Activated CD4-positive, CD25-positive, alpha-beta regulatory T cell treated with anti-CD3 and anti-CD28 coated beads, Interleukin-2, amount 50 U/mL, for 72 hours (primary cell): ENCODE measurements around the gene ATAD1.

Experiments used
- DNase-seq: peaks from one replicate; pipeline ENCODE4 v3.0.0; 2021

The ATAD1 gene

DNA sequence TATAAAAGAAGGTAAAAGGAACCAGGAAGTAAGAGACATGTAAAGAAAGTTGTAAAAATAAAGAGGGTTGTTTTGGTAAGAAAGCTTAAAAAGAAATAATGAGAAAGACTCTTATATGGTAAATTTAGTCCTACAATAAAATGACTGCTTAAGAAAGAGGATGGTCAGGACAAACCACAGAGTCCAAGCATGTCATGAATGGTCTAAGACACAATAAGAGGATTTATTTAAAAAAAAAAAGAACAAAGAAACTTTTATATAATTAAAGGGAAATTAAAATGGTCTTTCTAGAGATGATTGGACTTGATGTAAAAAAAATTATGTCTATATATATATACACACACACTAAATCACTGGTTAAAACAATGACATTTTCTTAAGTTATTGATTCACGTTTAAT lies 18.2 kb downstream of the ATAD1 start:
- no peak for DNase-seq

DNA sequence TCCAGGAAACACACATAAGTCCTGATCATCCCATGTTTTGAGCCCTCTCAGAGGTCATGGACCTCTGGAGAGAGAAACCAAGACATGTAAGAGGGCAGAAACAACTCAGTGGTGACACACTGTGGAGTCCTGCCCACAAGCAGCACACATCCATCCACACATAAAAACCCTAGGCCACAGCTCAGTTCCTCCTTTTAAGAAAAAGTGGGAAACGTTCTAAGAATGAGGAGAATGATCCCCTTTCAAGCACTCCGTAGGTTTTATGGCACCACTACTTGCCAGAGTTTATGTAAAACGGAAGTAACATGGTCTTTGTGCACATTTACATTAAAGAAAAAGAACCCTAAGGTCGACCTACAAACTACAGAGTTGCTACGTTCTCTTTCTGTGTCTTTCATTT lies 19.9 kb downstream of the ATAD1 start:
- DNase-seq: no peak

DNA sequence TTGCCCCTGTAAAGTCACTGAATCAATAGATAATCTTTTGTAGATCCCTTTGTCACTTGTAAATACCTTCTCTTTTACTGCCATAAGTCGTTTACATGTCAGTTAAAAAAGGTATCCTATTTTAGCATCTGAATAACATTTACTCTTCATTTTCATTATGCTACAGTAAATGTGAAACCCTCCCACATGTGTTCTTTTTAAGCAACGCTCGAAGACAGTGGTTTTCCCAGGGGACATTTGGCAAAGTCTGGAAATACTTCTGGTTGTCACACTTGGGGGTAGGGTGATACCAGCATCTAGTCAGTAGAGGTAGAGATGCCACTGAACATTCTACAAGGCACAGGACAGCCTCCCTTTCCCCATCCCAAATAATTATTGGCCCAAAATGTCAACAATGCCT lies 23.7 kb downstream of the ATAD1 start:
- no peak for DNase-seq

DNA sequence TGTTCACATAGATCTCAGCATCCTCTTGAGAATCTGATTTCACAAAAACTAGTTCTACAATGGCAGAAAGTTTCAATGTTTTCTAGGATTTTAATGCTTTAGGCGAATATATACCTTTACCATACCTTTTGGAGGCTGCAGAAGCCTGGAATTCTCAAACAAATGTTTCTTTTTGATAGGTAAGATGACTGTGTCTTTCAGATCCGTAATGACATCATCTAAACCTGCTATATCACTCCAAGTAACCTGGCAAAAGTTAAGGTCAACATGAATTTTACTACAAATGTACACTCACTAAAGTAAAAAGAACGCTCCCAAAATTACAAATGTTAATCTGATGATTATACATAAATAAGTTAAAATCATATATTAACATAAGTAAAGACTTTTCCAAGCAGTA lies 27.8 kb downstream of the ATAD1 start:
- no peak for DNase-seq

DNA sequence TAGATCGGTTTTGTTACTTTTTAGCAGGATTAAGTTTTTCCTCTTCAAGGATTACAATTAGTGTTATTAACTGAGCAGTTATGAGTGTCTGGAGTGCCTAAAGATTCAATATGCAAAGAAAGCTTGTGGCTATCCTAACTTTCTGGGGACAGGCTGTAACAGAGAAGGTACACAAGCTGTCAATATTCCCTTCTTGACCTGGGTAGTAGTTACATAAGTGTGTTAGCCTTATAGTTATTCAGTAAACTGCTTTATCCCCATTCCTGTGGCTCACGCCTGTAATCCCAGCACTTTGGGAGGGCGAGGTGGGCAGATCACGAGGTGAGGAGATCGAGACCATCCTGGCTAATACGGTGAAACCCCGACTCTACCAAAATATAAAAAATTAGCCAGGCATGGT lies 31.6 kb downstream of the ATAD1 start:
- DNase-seq: no peak

DNA sequence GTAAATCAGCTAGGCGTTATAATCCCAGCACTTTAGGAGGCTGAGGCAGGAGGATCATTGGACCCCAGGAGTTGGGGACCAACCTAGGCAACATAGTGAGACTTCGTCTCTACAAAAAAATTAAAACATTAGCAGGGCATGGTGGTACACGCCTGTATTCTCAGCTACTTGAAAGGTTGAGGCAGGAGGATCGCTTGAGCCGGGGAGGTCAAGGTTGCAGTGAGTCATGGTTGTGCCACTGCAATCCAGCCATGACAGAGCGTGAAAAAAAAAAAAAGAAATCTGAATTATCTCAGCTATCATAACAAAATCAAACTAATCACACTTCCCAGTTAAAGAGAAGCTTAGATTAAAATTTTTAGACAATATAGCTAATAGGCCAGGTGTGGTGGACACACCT lies 35.3 kb downstream of the ATAD1 start:
- no peak for DNase-seq

DNA sequence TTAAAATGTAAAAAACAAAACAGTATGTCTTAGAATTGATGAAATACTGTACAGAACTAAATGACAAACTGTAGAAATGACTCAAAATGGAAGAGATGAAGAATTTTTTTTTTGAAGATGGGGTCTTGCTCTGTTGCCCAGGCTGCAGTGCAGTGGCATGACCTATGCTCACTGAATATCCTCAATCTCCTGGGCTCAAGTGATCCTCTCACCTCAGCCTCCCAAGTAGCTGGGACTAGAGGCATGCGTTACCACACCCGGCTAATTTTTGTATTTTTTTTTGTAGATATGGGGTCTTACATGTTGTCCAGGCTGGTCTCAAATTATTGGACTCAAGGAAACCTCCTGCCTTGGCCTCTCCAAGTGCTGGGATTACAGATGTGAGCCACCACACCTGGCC lies 36.5 kb downstream of the ATAD1 start:
- DNase-seq: no peak

DNA sequence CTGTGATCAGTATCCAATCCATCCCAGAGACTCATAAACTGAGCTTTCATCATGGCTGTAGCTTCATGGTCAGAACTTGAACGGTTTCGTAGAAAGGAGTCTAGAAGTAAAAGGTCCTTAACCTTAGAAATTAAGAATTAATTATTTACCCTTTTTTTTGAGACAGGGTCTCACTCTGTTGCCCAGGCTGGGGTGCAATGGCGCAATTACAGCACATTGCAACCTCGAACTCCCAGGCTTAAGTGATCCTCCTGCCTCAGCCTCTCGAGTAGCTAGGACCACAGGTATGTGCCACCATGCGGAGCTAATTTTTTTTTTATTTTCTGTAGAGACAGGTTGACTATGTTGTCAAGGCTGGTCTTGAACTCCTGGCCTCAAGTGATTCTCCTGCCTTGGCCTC lies 41.7 kb downstream of the ATAD1 start:
- DNase-seq: no peak

DNA sequence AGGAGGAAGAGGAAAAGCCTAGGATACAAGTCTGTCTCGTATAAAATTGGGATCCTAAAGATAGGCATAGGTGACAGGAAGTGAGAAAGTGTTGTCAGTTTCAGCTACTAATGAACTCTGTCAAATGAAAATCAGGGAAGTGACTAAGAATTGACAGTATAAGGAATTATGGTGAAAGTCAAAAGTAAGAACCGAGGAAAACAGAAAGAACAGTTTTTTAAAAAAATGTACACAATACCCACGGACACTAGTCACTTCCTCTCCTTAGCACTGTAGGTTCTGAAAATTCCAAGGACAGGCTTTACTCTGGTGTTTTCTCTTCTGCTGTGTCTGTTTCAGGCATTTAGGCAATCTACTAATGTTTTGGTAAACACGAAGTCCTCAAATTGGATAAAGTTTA lies 42.3 kb downstream of the ATAD1 start:
- no peak for DNase-seq

DNA sequence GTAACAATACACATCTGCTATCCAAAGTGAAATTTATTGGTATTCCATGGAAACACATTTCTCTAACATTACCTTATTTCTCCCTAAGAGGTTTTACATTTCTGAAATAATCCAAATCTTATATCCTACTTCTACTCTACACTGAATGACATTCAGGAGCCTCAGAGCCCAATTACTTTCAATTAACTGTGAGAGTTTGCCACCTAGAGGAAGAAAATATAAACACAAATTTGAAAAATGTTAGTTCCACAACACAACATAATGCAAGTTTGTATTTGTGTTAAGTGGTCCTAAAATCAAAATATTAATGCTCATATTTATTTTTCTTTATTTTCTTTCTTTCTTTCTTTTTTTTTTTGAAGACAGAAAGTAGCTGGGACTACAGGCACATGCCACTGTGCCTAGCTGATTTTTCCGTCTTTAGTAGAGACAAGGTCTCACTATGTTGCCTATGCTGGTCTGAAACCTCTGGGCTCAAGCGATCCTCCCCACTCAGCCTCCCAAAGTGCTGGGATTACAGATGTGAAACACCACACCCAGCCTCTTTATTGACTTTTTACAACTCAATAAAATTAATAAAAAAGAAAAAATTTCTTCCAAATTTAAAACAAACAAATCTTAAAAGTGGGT lies 46.0 kb downstream of the ATAD1 start:
- no peak for DNase-seq

DNA sequence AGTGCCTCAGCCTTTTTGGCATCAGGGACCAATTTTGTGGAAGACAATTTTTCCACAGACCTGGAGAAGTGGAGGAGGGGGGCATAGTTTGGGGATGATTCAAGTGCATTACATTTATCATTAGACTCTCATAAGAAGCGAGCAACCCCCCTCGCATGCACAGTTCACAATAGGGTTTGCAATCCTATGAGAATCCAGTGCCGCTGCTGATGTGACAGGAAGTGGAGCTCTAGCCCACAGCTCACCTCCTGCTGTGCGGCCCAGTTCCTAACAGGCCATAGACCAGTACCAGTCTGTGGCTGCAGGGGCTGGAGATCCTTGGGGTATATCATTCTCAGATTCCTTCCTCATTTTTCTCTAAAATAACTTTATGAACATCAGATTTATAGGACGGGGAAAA lies 50.8 kb downstream of the ATAD1 start:
- no peak for DNase-seq

DNA sequence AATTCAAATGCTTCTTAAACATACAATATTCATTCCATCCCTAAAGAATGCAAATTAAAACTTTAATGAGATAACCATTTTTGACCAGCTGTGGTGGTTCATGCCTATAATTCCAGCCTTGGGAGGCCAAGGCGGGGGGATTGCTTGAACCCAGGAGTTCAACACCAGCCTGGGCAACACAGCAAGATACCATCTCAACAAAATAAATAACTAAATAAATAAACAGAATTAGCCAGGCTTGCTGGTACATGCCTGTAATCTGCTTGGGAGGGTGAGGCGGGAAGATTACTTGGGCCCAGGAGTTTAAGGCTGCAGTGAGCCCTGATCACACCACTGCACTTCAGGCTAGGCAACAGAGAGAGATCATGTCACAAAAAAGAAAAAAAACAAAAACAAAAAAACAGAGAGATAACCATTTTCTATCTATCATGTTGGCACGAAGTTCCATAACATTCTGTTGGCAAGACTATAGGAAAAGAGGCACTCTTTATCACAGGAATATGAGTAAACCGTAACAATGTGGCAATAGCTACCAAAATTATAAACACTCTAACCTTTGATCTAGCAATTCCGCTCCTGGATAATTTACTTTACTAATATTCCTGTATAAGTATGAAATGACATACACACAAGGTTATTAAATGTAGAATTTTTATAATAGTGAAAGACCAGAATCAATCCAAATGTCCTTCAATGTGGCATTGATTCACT lies 52.2 kb downstream of the ATAD1 start:
- no peak for DNase-seq

DNA sequence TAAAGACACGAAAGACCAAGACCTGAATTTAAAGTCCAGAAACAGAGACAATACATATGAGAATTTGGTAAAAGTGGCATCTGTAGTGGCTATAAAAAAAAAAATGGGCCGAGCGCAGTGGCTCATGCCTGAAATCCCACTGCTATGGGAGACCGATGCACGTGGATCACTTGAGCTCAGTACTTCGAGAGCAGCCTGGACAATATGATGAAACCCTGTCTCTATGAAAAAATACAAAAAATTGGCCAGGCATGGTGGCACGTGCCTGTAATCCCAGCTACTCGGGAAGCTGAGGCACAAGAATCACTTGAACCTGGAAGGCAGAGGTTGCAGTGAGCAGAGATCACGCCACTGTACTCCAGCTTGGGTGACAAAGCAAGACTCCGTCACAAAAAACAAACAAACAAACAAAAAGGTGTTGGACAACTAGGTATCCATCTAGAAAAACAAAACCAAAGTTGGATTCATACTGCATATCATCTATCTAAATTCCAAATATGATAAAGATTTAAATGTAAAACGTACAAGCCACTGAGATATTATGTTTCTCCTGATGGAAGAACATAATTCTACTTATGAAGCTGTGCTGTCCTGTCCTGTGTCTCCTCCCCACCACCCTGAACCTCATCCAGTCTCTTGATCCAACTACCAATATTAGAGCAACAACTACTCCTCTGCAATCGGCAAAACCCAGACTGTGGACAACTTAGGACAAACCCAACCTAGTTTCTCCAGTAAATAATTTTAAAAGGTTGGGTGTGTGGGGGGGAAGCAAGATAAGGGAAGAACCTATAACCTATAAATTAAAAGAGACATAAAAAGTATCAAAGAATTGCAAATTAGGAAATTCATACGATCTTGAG lies 53.7 kb downstream of the ATAD1 start:
- no peak for DNase-seq

DNA sequence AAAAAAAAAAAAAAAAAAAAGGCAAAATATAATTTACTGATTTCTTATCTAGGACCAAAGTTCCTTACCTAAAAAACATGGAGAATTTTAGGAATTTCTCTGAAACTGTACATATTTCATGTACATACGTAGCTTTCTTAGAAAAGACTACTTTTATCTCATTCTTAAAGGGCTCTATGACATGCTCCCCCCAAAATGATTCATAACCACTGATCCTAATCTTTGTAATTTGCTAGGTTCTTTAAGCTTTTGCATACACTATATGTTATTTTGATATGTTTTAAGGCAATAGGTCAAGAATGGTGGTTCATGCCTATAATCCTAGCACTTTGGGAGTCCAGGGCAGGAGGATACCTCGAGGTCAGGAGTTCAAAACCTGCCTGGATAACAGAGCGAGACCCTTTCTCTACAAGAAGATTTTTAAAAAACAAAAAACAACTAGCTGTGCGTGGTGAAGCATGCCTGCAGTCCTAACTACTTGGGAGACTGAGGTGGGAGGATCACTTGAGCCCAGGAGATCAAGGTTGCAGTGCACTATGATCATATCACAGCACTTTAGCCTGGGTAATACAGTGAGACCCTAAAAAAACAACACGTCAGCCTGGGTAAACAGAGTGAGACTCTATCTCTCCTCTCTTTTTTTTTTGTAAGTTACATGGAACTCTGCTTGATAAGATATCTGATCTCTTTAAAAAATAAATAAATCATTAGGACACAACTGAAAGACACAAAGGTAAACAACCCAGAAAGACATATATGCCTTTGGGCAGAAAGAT lies 54.8 kb downstream of the ATAD1 start:
- DNase-seq: no peak

DNA sequence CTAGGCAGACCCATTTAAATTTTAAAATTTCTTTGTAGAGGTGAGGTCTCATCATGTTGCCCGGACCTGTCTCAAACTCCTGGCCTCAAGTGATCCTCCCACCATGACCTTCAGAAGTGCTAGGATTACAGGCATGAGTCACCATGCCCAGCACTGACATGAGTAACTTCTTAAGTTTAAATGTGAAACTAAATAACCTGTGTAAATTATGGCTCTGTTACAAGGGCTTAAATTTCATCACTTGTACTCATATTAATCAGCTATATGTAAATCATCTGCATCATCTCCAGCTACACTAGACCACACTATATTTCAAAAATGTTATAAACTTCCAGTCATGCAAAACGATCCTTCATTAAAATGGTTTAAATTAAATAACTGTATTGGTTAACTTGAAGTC lies 56.1 kb downstream of the ATAD1 start:
- peak; percentile 36 for DNase-seq

DNA sequence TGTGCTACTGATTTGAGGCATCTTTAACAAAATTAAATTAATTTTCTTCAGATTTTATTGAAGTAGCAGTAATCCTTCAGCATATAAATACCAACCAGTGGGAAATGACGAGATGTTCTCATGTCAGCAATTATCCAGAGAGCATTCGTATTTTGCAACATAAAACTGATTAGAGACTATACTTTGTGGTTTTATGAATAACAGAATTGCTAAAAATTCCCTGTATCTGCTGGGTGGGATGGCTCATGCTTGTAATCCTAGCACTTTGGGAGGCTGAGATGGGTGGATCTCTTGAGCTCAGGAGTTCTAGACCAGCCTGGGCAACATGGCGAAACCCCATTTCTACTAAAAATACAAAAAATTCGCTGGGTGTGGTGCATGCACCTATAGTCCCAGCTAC lies 56.9 kb downstream of the ATAD1 start:
- DNase-seq: no peak

DNA sequence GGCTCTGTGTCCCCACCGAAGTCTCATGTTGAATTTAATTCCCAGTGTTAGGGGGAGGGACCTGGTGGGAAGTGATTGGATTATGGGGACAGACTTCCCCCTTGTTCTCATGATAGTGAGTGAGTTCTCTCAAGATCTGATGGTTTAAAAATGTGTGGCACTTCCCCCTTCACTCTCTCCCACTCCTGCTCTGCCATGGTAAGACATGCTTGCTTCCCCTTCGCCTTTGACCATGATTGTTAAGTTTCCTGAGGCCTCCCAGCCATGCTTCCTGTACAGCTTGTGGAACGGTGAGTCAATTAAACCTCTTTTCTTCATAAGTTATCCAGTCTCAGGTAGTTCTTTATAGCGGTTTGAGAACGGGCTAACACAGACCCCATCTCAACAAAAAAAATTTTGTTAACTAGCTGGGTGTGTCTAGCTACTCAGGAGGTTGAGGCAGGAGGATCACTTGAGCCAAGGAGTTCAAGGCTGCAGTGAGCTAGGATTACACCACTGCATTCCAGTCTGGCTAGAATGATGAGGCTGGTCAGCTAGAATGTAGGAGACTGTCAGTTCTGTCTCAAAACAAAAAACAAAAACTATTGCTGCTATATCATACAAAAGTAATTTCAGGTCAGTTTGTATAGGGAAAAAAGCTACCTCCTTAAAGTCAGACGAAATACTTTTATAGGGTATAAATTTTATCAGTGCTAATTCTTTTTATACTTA lies 57.7 kb downstream of the ATAD1 start:
- DNase-seq: no peak

DNA sequence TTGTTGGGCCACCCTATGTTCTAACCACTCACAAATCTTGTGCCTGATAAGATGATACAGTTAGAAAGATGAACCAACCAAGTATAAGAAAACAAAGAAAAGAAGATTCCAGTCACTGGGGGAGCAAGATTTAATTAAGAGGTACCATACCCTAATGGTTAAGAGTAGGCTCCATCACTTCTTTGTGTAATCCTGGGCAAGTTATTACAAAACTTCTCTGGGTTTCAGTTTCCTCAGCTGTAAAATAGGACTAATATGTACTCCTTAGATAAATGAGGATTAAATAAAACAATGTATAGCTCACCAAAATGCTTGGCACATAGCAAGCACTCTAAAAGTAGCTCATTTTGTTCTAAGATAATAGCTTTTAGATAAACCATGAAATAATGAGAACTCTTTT lies 58.5 kb downstream of the ATAD1 start:
- DNase-seq: no peak

DNA sequence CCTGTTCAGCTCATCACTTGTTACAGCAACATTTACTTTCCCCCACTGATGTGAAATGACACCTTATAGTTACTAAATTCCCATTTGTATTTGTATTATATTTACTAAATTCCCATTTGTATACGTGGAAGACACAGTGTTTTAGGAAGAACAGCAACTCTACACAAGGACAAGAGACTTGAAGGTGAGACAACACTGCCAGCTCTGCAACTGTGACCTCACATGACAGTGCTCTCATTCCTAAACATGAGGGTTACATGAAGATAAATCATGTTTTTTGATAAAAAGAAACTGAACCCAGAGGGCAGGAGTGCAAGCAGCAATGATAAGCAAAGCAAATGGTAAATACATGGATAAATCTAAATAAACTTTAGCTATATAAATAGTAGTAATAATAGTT lies 60.3 kb downstream of the ATAD1 start:
- no peak for DNase-seq

DNA sequence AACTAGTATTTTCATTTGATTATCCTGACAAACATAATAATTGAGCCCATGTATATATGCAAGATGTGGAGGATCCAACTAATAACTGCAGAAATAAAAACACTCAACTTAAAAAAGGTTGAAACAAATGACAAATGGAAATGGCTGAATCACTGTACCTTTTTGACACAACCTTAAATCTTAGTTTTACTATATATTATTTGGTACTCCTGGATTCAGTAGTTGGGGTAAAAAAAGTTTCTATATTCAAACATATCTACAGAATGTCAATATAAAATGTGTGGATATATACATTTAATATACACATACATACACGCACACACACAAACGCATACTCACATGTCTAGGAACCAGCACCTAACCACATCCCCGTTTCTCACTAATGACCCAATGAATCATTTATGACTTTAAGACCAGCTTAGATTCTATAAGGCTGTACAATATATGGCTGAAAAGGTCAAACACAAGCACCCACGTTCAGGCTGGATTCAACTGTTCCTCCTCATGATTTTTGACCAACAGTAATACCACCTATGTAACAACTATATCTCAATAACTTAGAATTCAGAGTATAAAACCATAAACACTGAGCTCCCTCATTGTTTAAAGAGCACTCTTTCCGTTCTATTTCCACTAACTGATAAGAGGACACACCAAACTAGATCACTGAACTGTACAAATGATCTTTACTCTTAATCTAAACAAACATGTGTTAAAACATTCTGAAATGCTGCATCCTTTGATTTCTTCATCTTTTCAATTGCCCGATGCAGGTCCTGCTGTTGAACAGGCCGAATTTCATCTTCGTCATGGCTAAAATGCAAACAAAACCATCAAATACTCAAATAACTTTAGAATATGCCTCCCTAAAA lies 63.8 kb downstream of the ATAD1 start:
- no peak for DNase-seq

DNA sequence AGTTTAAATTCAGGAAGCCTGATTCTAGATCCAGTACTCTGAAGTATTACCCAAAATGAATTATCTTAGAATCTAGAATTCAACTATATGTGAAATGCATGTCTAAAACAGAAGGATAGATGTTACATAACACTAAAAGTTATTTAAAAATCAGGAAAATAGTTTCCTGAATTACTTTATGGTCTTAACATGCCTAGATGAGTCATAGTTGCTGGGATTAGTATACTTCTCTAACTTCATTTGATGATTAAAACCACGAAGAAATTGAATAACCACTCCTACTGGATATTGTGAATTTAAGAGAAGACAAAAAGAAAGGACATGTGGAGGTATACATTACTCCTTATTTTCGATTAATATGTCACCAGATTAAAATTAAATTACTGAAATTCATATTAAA lies 65.5 kb downstream of the ATAD1 start:
- DNase-seq: no peak

DNA sequence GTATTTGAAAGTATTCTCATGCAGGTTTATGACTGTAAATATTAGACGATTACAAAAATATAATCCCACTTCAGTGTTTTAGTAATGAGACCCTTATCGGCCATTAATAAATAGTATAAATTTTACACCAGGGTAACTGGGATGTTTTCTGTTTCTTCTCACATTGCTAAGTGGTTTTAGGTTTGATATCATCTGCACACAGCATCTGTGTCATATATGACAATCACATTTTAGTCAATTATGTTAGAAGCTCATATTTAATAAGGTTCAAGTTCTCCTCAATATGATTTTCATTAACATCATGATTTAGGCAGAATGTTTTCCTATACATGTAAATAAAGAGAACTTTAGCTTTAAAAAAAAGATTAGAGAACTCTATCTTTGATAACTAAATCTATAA lies 66.8 kb downstream of the ATAD1 start:
- DNase-seq: no peak
